SK-N-SH treated with all-trans-retinoic acid at 6 μM for 48 hours (cell line): ENCODE data around the gene CLEC16A.

Experiments
- ARNTL ChIP-seq: fragments of 450-650 bp; formaldehyde crosslinking; IDR thresholded peaks from 2 replicates; pipeline ENCODE4 v1.5.0; 2020; ENCODE audit warnings: low read depth, mild to moderate bottlenecking, moderate library complexity, borderline replicate concordance
- BACH2 ChIP-seq: fragments of 250-450 bp; sonication (Bioruptor Pico); IDR thresholded peaks from 2 replicates; pipeline ENCODE4 v1.9.0; 2021; ENCODE audit warnings: mild to moderate bottlenecking, borderline replicate concordance
- ISL1 ChIP-seq: fragments of 250-450 bp; sonication (Bioruptor Pico); IDR thresholded peaks from 2 replicates; pipeline ENCODE4 v2.1.2; 2022; ENCODE audit warnings: mild to moderate bottlenecking, moderate library complexity
- RARB ChIP-seq: fragments of 250-450 bp; sonication (Bioruptor Pico); IDR thresholded peaks from 2 replicates; pipeline ENCODE4 v1.8.0; 2021; ENCODE audit warnings: mild to moderate bottlenecking, moderate library complexity
- SNAI2 ChIP-seq: fragments of 250-450 bp; sonication (Bioruptor Pico); IDR thresholded peaks from 2 replicates; pipeline ENCODE4 v1.5.0; 2020; ENCODE audit warnings: mild to moderate bottlenecking, moderate library complexity
- TOX ChIP-seq: fragments of 250-450 bp; sonication (Bioruptor Pico); IDR thresholded peaks from 2 replicates; pipeline ENCODE4 v1.8.0; 2021; ENCODE audit warnings: mild to moderate bottlenecking, moderate library complexity, borderline replicate concordance
- ZC3H10 ChIP-seq: fragments of 250-450 bp; sonication (Bioruptor Pico); IDR thresholded peaks from 2 replicates; pipeline ENCODE4 v1.5.1; 2021; ENCODE audit warnings: mild to moderate bottlenecking, moderate library complexity
- ZFP3 ChIP-seq: fragments of 250-450 bp; sonication (Bioruptor Pico); IDR thresholded peaks from 2 replicates; pipeline ENCODE4 v1.5.0; 2020; ENCODE audit warnings: mild to moderate bottlenecking, moderate library complexity
- ZFP30 ChIP-seq: fragments of 450-650 bp; formaldehyde crosslinking; IDR thresholded peaks from 2 replicates; pipeline ENCODE4 v1.5.0; 2022; ENCODE audit warnings: mild to moderate bottlenecking, moderate library complexity
- ZNF565 ChIP-seq: fragments of 450-650 bp; formaldehyde crosslinking; conservative IDR thresholded peaks from 2 replicates; pipeline ENCODE4 v1.5.0; 2020; ENCODE audit warnings: low read depth, mild to moderate bottlenecking, moderate library complexity
- ZNF8 ChIP-seq: fragments of 450-650 bp; formaldehyde crosslinking; IDR thresholded peaks from 2 replicates; pipeline ENCODE4 v1.5.0; 2020; ENCODE audit warnings: mild to moderate bottlenecking, moderate library complexity
- TF ChIP-seq, protein P1 (sequence below): fragments of 250-450 bp; sonication (Bioruptor Pico); IDR thresholded peaks from 2 replicates; pipeline ENCODE4 v1.8.0; 2020; ENCODE audit warnings: mild to moderate bottlenecking, moderate library complexity, borderline replicate concordance
- TF ChIP-seq, protein P2 (sequence below): fragments of 250-450 bp; sonication (Bioruptor Pico); IDR thresholded peaks from 2 replicates; pipeline ENCODE4 v1.5.1; 2020; ENCODE audit warnings: low read depth, mild to moderate bottlenecking, moderate library complexity

DNA sequence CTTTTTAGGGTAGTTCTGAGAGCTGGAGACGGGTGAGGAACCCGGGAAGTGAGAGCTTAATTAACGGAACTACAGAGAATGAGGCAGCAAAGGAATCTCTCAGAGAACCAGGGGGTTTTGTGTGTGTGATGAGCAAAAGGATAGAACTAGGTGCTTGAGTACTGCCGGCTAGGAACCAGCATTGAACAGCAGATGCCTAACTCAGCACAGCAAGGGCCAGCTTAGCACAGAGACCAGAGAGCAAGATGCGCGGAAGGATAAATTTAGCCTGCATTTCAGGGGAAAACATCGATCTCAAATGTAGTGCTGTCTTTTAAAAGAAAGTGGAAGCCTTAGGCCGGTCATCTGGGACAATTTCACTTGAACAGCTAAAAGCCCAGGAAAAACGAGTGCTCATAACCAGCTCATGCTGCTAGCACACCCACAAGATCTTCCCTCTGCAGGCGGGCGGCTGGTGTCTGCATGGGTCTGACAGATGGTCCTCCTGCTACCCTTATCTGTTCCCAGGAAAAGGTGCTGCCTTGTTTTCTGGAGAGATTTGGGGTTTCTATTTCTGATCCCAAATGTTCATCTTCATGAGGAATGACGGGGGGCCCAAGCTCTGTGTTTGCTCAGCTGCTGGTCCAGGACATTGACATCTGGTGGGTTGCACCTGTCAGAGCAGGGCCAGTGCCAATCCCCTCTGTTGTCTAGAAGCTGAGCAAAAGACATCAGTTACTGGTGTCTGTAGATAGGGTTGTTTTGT lies 207.7 kb downstream of the CLEC16A start:
- TF ChIP-seq, protein P1, sequence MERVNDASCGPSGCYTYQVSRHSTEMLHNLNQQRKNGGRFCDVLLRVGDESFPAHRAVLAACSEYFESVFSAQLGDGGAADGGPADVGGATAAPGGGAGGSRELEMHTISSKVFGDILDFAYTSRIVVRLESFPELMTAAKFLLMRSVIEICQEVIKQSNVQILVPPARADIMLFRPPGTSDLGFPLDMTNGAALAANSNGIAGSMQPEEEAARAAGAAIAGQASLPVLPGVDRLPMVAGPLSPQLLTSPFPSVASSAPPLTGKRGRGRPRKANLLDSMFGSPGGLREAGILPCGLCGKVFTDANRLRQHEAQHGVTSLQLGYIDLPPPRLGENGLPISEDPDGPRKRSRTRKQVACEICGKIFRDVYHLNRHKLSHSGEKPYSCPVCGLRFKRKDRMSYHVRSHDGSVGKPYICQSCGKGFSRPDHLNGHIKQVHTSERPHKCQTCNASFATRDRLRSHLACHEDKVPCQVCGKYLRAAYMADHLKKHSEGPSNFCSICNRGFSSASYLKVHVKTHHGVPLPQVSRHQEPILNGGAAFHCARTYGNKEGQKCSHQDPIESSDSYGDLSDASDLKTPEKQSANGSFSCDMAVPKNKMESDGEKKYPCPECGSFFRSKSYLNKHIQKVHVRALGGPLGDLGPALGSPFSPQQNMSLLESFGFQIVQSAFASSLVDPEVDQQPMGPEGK (CRISPR knock-in tag): no peak
- TF ChIP-seq TOX: no peak
- TF ChIP-seq BACH2 (CRISPR knock-in tag): no peak
- TF ChIP-seq, protein P2, sequence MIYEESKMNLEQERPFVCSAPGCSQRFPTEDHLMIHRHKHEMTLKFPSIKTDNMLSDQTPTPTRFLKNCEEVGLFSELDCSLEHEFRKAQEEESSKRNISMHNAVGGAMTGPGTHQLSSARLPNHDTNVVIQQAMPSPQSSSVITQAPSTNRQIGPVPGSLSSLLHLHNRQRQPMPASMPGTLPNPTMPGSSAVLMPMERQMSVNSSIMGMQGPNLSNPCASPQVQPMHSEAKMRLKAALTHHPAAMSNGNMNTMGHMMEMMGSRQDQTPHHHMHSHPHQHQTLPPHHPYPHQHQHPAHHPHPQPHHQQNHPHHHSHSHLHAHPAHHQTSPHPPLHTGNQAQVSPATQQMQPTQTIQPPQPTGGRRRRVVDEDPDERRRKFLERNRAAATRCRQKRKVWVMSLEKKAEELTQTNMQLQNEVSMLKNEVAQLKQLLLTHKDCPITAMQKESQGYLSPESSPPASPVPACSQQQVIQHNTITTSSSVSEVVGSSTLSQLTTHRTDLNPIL: no peak
- no peak for TF ChIP-seq ZFP3 (CRISPR knock-in tag)
- no peak for TF ChIP-seq RARB (CRISPR knock-in tag)
- no peak for TF ChIP-seq ZNF8 (CRISPR knock-in tag)
- TF ChIP-seq ZFP30 (CRISPR knock-in tag): no peak
- TF ChIP-seq ISL1 (CRISPR knock-in tag): no peak
- TF ChIP-seq ZC3H10 (CRISPR knock-in tag): no peak
- TF ChIP-seq SNAI2 (CRISPR knock-in tag): no peak
- no peak for TF ChIP-seq ZNF565 (CRISPR knock-in tag)
- TF ChIP-seq ARNTL (CRISPR knock-in tag): no peak
